HG03066 (cell line): ENCODE measurements around the gene ZNF532.

Experiments
- ATAC-seq: cut with Tn5 transposase; IDR thresholded peaks from one replicate; pipeline ENCODE4 v1.9.1; 2021; ENCODE audit warnings: low read depth; ENCODE audit not compliant: unreplicated experiment

Gene ZNF532

DNA sequence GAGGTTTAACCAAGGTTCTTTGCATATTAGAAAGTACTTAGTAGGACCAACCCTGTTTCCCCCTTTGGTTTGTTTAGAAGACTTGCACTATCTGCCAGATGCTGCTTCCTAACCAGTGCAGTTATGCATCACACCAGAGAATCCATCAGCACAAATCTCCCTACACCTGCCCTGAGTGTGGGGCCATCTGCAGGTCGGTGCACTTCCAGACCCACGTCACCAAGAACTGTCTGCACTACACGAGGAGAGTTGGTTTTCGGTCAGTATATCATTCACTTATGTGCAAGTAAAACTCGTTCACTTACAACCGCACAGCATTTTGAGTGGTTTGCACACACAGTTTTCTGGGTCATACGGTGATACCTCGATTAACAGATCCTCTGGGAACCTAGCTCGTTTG is 69.7 kb downstream of the ZNF532 start:
- no peak for ATAC-seq

GRCh38 chr18:58934933-58935577 is 70.4 kb downstream of the ZNF532 start:
- ATAC-seq = no peak

GRCh38 chr18:58937071-58937886 is 72.6 kb downstream of the ZNF532 start:
- no peak for ATAC-seq

GRCh38 chr18:58937887-58938267 is 73.2 kb downstream of the ZNF532 start:
- no peak for ATAC-seq

GRCh38 chr18:58941426-58942099 is 76.9 kb downstream of the ZNF532 start:
- ATAC-seq = no peak

DNA sequence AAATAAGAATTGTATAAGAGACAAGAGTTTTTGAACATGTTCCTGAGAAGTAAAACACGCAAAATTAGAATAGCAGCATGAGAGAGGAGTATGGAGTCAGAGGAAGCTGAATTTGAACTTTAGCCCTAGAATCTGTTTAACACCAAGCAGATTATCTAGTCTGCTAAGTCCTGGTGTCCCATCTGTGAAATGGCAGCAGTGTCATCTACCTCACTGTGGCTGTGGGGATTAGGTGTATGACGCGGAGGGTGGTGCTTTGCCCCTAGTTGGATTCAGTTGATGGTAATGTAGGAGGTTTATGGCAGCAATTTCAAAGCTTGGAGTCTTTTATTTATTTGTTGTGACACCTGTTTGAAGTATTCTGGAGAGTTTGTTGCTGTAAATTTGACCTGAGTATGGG is 79.2 kb downstream of the ZNF532 start:
- no peak for ATAC-seq

DNA sequence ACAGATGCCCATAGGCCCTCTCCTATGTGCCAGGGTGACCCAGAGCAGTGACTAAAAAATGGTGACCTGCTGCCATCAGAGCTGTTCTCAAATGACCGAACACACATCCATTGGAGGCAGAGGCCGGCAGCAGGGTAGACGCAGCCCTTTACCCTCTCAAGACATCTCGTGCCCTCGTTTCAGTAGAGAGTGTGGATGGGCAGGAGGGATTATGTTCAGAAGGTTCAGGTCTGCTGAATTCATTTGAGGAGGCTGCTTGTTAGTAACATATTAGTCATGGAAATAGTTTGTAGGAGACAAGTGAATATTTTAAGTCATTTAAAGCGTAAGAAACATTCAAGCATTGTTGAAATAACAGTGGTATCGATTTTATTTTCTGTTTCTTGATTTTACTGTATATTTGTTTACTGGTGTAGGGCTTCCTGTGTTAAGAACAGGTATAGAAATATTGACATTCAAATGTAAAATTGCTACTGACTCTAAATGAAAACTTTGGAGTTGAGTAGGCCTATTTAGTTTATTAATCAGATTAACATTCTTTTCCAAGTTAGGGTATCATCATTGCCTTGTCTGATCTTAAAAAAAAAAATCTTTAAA is 82.6 kb downstream of the ZNF532 start:
- ATAC-seq = peak; percentile 44

- no peak for ATAC-seq
Measured at GRCh38 chr18:58949031-58949430, 84.4 kb downstream of the ZNF532 start.

- no peak for ATAC-seq
Measured at GRCh38 chr18:58951986-58952702, 87.5 kb downstream of the ZNF532 start.

- no peak for ATAC-seq
Measured at GRCh38 chr18:58952858-58953257, 88.2 kb downstream of the ZNF532 start.

DNA sequence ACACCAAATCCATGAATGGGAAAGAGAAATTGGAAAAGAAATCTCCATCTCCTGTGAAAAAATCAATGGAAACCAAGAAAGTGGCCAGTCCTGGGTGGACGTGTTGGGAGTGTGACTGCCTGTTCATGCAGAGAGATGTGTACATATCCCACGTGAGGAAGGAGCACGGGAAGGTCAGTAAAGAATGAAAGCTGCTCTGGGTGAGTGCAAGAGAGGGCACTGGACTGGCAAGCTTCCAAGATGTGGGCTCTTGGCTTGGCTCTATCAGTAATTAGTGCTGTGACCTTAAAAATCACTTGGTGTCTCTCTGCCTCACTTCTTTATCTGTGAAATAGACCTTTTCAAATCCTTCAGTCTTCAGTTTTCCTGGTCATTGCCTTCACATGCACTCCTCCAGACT is 89.0 kb downstream of the ZNF532 start:
- no peak for ATAC-seq

DNA sequence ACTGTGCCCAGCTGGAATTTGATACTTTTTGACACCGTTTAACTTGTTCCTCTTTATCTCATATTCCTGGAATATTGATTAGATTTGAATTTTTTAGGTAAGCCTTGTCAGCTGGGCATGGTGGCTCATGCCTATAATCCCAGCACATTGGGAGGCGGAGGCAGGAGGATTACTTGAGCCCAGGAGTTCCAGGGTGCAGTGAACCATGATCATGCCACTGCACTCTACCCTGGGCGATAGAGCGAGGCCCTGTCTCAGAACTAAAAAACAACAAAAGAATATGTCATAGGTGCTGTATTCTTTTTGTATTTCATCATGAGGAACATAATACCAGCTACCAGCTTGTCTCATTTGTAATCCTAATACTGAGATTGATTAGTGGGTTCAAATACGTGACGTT is 90.3 kb downstream of the ZNF532 start:
- no peak for ATAC-seq

GRCh38 chr18:58955738-58956137 is 91.1 kb downstream of the ZNF532 start:
- no peak for ATAC-seq

- ATAC-seq = no peak
Measured at GRCh38 chr18:58958628-58959027, 94.0 kb downstream of the ZNF532 start.

- no peak for ATAC-seq
Measured at GRCh38 chr18:58960508-58960907, 95.8 kb downstream of the ZNF532 start.

GRCh38 chr18:58960946-58961722 is 96.5 kb downstream of the ZNF532 start:
- ATAC-seq = no peak

GRCh38 chr18:58962336-58962735 is 97.7 kb downstream of the ZNF532 start:
- ATAC-seq = no peak

DNA sequence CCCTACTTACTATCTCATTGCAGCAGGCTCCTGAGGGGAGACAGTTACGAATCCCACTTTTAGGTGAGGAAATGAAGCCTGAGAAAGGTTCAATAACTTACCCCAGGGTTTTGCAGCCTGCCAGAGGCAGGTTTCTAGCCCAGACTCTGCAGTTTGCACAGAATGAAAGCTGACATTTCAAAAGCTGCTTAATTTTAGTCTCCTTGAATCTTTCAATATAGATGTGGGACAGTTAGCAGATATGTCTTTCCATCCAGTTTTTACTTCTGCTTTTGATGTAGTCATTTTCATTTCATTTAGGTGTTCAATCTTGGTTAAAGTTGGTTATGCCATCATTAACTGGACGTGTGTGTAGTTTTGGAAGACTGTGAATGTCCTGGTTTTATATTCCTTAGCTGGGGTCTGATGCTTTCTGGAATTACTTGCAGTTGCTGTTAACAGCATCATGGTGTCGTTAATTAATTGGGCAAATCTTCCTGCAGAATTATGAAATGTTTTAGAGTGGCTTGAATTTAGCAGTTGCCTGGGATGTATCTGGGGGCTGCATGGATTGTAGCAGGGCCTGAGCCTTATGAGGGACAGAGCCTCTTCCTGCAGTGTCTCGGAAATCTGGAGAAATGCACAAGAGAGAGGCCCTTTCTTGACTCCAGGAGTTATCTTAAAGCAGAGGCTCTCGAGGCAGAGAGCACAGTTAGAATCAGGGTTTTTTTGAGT is 100.8 kb downstream of the ZNF532 start:
- ATAC-seq = no peak

GRCh38 chr18:58966005-58966677 is 101.5 kb downstream of the ZNF532 start:
- ATAC-seq = no peak
